HEK293 (cell line): ENCODE data around the gene PPP1CA.

ENCODE experiments used
- CTCF ChIA-PET: fragments of 350-600 bp; formaldehyde crosslinking; extraction: SDS; loops from one replicate; lab custom pipeline; 2021; ENCODE audit warnings: antibody characterized with exemption; lab: Yijun Ruan, JAX
- POLR2A ChIA-PET: fragments of 300-600 bp; formaldehyde crosslinking; extraction: SDS; loops from one replicate; lab custom pipeline; 2020; ENCODE audit warnings: antibody characterized with exemption, inconsistent platforms; lab: Yijun Ruan, JAX
- H3K27ac ChIP-seq: fragments of 200-500 bp; sonication (Bioruptor generic); 2 replicates; pipeline ENCODE4 v1.5.1; 2014; ENCODE audit warnings: low read depth, low read length, control low read depth, inconsistent platforms; ENCODE audit errors: extremely low read depth
- H3K36me3 ChIP-seq, 2 experiments: fragments of 200-500 bp in 1 of 2; sonication (Bioruptor generic) in 1 of 2; 1 replicate in 1 of 2; 2 replicates in 1 of 2; pipeline ENCODE4 v1.5.1; 2014 to 2017; ENCODE audit warnings: inconsistent platforms in 2 of 2, low read length in 2 of 2; ENCODE audit not compliant: control insufficient read depth in 2 of 2, insufficient read depth in 1 of 2
- H3K4me1 ChIP-seq: fragments of 200-500 bp; sonication (Bioruptor generic); 2 replicates; pipeline ENCODE4 v1.5.1; 2014; ENCODE audit warnings: mild to moderate bottlenecking, low read length, inconsistent platforms; ENCODE audit not compliant: control insufficient read depth, insufficient read depth
- H3K4me3 ChIP-seq: 2 replicates; pipeline ENCODE4 v1.5.1; 2011; ENCODE audit warnings: low read depth, mild to moderate bottlenecking, control low read depth, low read length, moderate library complexity
- H3K9me3 ChIP-seq: fragments of 200-500 bp; sonication (Bioruptor generic); 2 replicates; pipeline ENCODE4 v1.5.1; 2014; ENCODE audit warnings: low read depth, low read length, inconsistent platforms; ENCODE audit not compliant: control insufficient read depth, insufficient read depth
- KLF16 ChIP-seq: fragments of 450-650 bp; formaldehyde crosslinking; IDR thresholded peaks from 2 replicates; pipeline ENCODE4 v1.5.1; 2017; ENCODE audit warnings: missing biosample characterization, missing genetic modification characterization
- OSR2 ChIP-seq: fragments of 450-650 bp; formaldehyde crosslinking; IDR thresholded peaks from 2 replicates; pipeline ENCODE4 v1.5.1; 2016; ENCODE audit warnings: missing biosample characterization, missing genetic modification characterization
- PBX3 ChIP-seq: sonication (generic); formaldehyde crosslinking; IDR thresholded peaks from 2 replicates; pipeline ENCODE4 v1.8.1; 2022; ENCODE audit warnings: mild to moderate bottlenecking, moderate library complexity, missing genetic modification reagents
- PRDM10 ChIP-seq: fragments of 450-650 bp; formaldehyde crosslinking; IDR thresholded peaks from 2 replicates; pipeline ENCODE4 v1.5.1; 2016; ENCODE audit warnings: missing biosample characterization, missing genetic modification characterization
- RBAK ChIP-seq: fragments of 450-650 bp; formaldehyde crosslinking; IDR thresholded peaks from 2 replicates; pipeline ENCODE4 v1.5.1; 2016; ENCODE audit warnings: missing biosample characterization, missing genetic modification characterization
- SP3 ChIP-seq: fragments of 450-650 bp; formaldehyde crosslinking; IDR thresholded peaks from 2 replicates; pipeline ENCODE4 v1.5.1; 2016; ENCODE audit warnings: missing biosample characterization, missing genetic modification characterization
- ZBTB6 ChIP-seq: fragments of 450-650 bp; formaldehyde crosslinking; IDR thresholded peaks from 2 replicates; pipeline ENCODE4 v1.5.1; 2017; ENCODE audit warnings: missing biosample characterization, missing genetic modification characterization
- ZFHX2 ChIP-seq: fragments of 450-650 bp; formaldehyde crosslinking; conservative IDR thresholded peaks from 2 replicates; pipeline ENCODE4 v1.5.1; 2016; ENCODE audit warnings: missing biosample characterization, missing genetic modification characterization
- ZIC2 ChIP-seq: fragments of 450-650 bp; formaldehyde crosslinking; IDR thresholded peaks from 2 replicates; pipeline ENCODE4 v1.5.1; 2016; ENCODE audit warnings: missing biosample characterization, missing genetic modification characterization
- ZNF114 ChIP-seq: fragments of 450-650 bp; formaldehyde crosslinking; IDR thresholded peaks from 2 replicates; pipeline ENCODE4 v1.5.0; 2017; ENCODE audit warnings: missing biosample characterization, missing genetic modification characterization
- ZNF121 ChIP-seq: fragments of 450-650 bp; formaldehyde crosslinking; IDR thresholded peaks from 2 replicates; pipeline ENCODE4 v1.5.1; 2016; ENCODE audit warnings: missing biosample characterization, missing genetic modification characterization
- ZNF2 ChIP-seq: fragments of 450-650 bp; formaldehyde crosslinking; IDR thresholded peaks from 2 replicates; pipeline ENCODE4 v1.5.1; 2016; ENCODE audit warnings: missing biosample characterization, missing genetic modification characterization
- ZNF214 ChIP-seq: fragments of 450-650 bp; formaldehyde crosslinking; IDR thresholded peaks from 2 replicates; pipeline ENCODE4 v1.5.1; 2017; ENCODE audit warnings: missing biosample characterization, mild to moderate bottlenecking, missing genetic modification characterization, borderline replicate concordance
- ZNF23 ChIP-seq: fragments of 450-650 bp; formaldehyde crosslinking; IDR thresholded peaks from 2 replicates; pipeline ENCODE4 v1.5.1; 2016; ENCODE audit warnings: missing biosample characterization, missing genetic modification characterization, borderline replicate concordance
- ZNF26 ChIP-seq: fragments of 450-650 bp; formaldehyde crosslinking; IDR thresholded peaks from 2 replicates; pipeline ENCODE4 v1.5.1; 2016; ENCODE audit warnings: missing biosample characterization, missing genetic modification characterization
- ZNF292 ChIP-seq: fragments of 450-650 bp; formaldehyde crosslinking; IDR thresholded peaks from 2 replicates; pipeline ENCODE4 v1.5.1; 2016; ENCODE audit warnings: low read depth, missing biosample characterization, missing genetic modification characterization, borderline replicate concordance
- ZNF311 ChIP-seq: fragments of 450-650 bp; formaldehyde crosslinking; IDR thresholded peaks from 2 replicates; pipeline ENCODE4 v1.5.1; 2017; ENCODE audit warnings: missing biosample characterization, missing genetic modification characterization, borderline replicate concordance
- ZNF335 ChIP-seq: fragments of 450-650 bp; formaldehyde crosslinking; conservative IDR thresholded peaks from 2 replicates; pipeline ENCODE4 v1.5.1; 2016; ENCODE audit warnings: missing biosample characterization, missing genetic modification characterization
- ZNF350 ChIP-seq: fragments of 450-650 bp; formaldehyde crosslinking; IDR thresholded peaks from 2 replicates; pipeline ENCODE4 v1.5.0; 2017; ENCODE audit warnings: missing biosample characterization, mild to moderate bottlenecking, missing genetic modification characterization
- ZNF549 ChIP-seq: fragments of 450-650 bp; IDR thresholded peaks from 2 replicates; pipeline ENCODE4 v1.5.1; 2018; ENCODE audit warnings: missing biosample characterization, missing genetic modification characterization, mild to moderate bottlenecking, inconsistent platforms, moderate library complexity
- ZNF660 ChIP-seq: fragments of 450-650 bp; IDR thresholded peaks from 2 replicates; pipeline ENCODE4 v1.5.1; 2018; ENCODE audit warnings: missing biosample characterization, mild to moderate bottlenecking, missing genetic modification characterization
- ZNF664 ChIP-seq: fragments of 450-650 bp; formaldehyde crosslinking; IDR thresholded peaks from 2 replicates; pipeline ENCODE4 v1.5.1; 2016; ENCODE audit warnings: missing biosample characterization, missing genetic modification characterization
- ZNF707 ChIP-seq: fragments of 450-650 bp; formaldehyde crosslinking; IDR thresholded peaks from 2 replicates; pipeline ENCODE4 v1.5.1; 2016; ENCODE audit warnings: missing biosample characterization, missing genetic modification characterization
- ZNF830 ChIP-seq: fragments of 450-650 bp; IDR thresholded peaks from 2 replicates; pipeline ENCODE4 v1.5.0; 2018; ENCODE audit warnings: missing biosample characterization, missing genetic modification characterization, low read depth, mild to moderate bottlenecking, moderate library complexity
- ZXDB ChIP-seq: fragments of 450-650 bp; formaldehyde crosslinking; IDR thresholded peaks from 2 replicates; pipeline ENCODE4 v1.5.1; 2016; ENCODE audit warnings: missing biosample characterization, missing genetic modification characterization

Gene PPP1CA

GRCh38 chr11:67392183-67392715 lies 9.4 kb downstream of the PPP1CA start (continued):
- TF ChIP-seq ZBTB6 (no peak), ZNF23 (tag by site-specific recombination) (no peak), PBX3 (no peak), SP3 (tag by site-specific recombination) (no peak), ZNF707 (tag by site-specific recombination) (no peak), ZFHX2 (tag by site-specific recombination) (no peak), PRDM10 (tag by site-specific recombination) (no peak), ZNF350 (tag by site-specific recombination) (no peak), ZNF2 (no peak), ZNF311 (tag by site-specific recombination) (no peak), ZNF660 (tag by site-specific recombination) (no peak)

- peak within 1 kb of the TSS; percentile 76 for H3K4me3 ChIP-seq
- POLR2A ChIA-PET, result interaction anchor here (0.5 to 3.5 kb wide), 18 partner anchors 9 to 925 kb away, joined by 3 to 53 read pairs (median 4); partner anchors contain the start of genes AIP, ANKRD13D, CORO1B and PELI3
- CTCF ChIA-PET, result interaction anchor here (0.6 to 25.6 kb wide), 7 partner anchors 10 to 224 kb away, joined by 3 to 898 read pairs (median 5); partner anchors contain the start of genes CLCF1, PITPNM1, POLD4 and PPP1CA
- 0 out of 2 replicates have a peak, but pooled peaks cover 3% of the 10 kb centered on the region for H3K4me1 ChIP-seq
- H3K27ac ChIP-seq, result peak within 1 kb of the TSS; percentile 67
- peaks cover 0 to 28% of the 10 kb centered on the region in 2 experiments; a peak in 2 of 3 replicates for H3K36me3 ChIP-seq
- H3K9me3 ChIP-seq, result no peaks in the 10 kb centered on the region
- TF ChIP-seq KLF16 (tag by site-specific recombination) (peak; percentile 83), RBAK (tag by site-specific recombination) (no peak), ZNF114 (tag by site-specific recombination) (no peak), ZNF830 (tag by site-specific recombination) (no peak), ZNF121 (no peak), ZNF26 (tag by site-specific recombination) (no peak), ZNF292 (0 out of 2 replicates have a peak, but pooled peaks have one; percentile 10), ZNF664 (tag by site-specific recombination) (no peak), ZNF549 (tag by site-specific recombination) (no peak), ZXDB (peak; percentile 90), PBX3 (peak; percentile 72; the same call in 1 of the 2 replicates), OSR2 (tag by site-specific recombination) (peak; percentile 38; the same call in 1 of the 2 replicates), ZNF335 (tag by site-specific recombination) (peak; percentile 76), ZBTB6 (no peak), ZIC2 (tag by site-specific recombination) (no peak; the same call in 1 of the 2 replicates), ZNF214 (no peak)
Observed at GRCh38 chr11:67391304-67392182, 10.1 kb downstream of the PPP1CA start, which contains the start of gene RAD9A. TSS of gene RAD9A (plus strand) at chr11:67391986. CDS start at chr11:67392045, 59 bp downstream.
